ENCODE measurements around the gene ANXA11.

GRCh38 chr10:80195046-80195574 is 10.2 kb downstream of the ANXA11 start:
- TF ChIP-seq FOXM1 (IDR thresholded peaks at IDR 0.05; ENCODE audit: borderline replicate concordance, low read depth) (no peak), CREB1 (IDR thresholded peaks at IDR 0.05; ENCODE audit: low read depth) (no peak), EP300 (IDR thresholded peaks at IDR 0.05; ENCODE audit: borderline replicate concordance) (no peak), NFIC (IDR thresholded peaks at IDR 0.05) (no peak)
- TF ChIP-seq, protein P1, sequence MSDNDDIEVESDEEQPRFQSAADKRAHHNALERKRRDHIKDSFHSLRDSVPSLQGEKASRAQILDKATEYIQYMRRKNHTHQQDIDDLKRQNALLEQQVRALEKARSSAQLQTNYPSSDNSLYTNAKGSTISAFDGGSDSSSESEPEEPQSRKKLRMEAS (IDR thresholded peaks at IDR 0.05): no peak

Data from Ishikawa (cell line).